OCI-LY3 (cell line): ENCODE measurements around the gene GPR62.

ENCODE experiments used
- CTCF ChIP-seq: fragments of 200-600, 300-600 bp; sonication (generic); IDR thresholded peaks from 2 replicates; pipeline ENCODE4 v1.5.1; 2014; ENCODE audit warnings: antibody characterized with exemption, low read length, low read depth
- EZH2phosphoT487 ChIP-seq: fragments of 200-600 bp; shearing (Covaris generic); IDR thresholded peaks from 2 replicates; pipeline ENCODE4 v1.6.1; 2018; ENCODE audit warnings: antibody characterized with exemption, mixed run types, low read depth

GRCh38 chr3:51941798-51942602, 13.2 kb upstream of the GPR62 start, which contains the start of the genes PARP3 and RRP9:
- peak; percentile 98 for TF ChIP-seq CTCF
- TF ChIP-seq EZH2phosphoT487, result no peak
